SKM-1 (cell line): ENCODE results near the gene BUD31.
"Not testable (repeated sequence)": the region's sequence is repeated elsewhere in the genome, so short reads cannot be mapped to it uniquely, and the experiment has no call there.

ENCODE experiments used
- DNase-seq: peaks from one replicate; lab custom pipeline; 2025; ENCODE audit not compliant: unreplicated experiment; lab: John Stamatoyannopoulos, UW

The BUD31 gene

DNA sequence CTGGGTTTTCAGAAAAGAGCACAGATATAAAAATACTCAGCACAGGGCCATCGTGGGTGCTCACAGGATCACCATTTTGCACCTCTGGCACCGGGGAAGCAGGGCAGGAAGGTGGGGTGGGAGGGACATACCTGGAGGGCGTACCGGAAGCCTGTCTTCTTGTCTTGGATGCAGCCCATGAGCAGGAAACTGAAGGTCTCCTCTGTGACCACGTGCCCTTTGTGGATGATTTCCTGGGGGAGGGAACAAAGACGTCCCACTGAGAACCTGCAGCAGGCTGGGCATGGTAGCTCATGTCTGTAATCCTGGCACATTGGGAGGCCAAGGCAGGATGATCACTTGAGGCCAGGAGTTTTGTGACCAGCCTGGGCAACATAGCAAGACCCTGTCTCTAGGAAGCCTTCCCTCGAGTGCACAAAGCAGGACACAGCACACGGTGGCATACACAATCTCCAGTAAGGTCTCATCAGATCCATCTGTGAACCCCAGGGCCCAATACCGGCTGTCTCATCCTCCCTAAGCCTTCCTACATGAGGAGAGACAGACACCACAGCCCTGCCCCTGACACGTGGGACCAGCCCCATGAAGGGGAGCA lies 20.3 kb downstream of the BUD31 start:
- no peak for DNase-seq

DNA sequence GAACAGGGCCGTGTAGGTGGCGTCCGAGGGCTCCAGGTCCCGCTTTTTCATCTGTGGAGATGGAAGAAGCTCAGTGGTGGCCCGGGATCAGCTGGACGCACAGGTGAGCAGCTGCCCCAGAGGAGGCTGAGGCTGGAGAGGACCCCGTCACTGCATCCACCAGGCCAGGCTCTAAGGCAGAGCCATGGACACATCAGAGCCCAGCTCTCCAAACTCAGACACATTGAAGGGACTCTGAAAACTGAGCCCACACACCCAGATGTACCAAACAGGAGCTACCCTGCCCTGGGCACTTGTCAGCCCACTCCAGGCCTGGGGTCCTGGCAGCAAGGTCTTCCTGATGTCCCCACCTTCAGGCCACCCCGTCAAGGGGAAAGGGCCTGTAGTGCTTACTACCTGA lies 21.0 kb downstream of the BUD31 start:
- DNase-seq: no peak

- DNase-seq: not testable (repeated sequence)
Observed at GRCh38 chr7:99431756-99432540, 23.2 kb downstream of the BUD31 start.

- no peak for DNase-seq
Observed at GRCh38 chr7:99433158-99433557, 24.4 kb downstream of the BUD31 start.

DNA sequence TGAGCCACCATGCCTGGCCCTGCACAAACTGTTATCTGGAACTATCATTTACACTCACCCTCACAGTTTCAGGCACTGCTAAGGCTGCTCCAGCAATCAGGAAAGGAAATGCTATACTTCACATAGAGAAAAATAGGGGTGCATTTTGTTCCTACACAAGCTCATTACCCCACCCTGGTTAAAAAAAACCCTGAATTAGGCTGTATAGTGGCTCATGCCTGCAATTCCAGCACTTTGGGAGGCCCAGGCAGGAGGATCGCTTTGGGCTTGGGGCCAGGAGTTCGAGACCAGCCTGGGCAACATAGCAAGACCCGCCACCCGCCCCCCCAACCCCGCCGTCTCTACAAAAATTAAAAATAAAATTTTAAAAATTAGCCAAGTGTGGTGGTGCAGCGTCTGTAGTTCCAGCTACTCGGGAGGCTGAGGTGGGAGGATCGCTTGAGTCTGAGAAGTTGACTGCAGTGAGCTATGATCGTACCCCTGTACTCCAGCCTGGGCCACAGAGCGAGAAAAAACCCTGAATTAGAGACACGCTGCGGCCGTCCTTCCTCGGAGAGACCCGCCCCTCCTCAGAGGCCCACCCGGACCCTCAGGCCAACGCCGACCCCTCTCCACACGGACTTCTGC lies 29.3 kb downstream of the BUD31 start:
- no peak for DNase-seq

- DNase-seq: peak; percentile 88
Observed at GRCh38 chr7:99438573-99439480, 30.1 kb downstream of the BUD31 start, which contains the start of the genes CPSF4 and PTCD1. Gene CPSF4, plus strand, starts transcription at chr7:99438943. Its CDS starts 140 bp downstream, at chr7:99439083. Gene PTCD1, minus strand, starts transcription at chr7:99438798. Its CDS starts 3,556 bp downstream, at chr7:99435242.

DNA sequence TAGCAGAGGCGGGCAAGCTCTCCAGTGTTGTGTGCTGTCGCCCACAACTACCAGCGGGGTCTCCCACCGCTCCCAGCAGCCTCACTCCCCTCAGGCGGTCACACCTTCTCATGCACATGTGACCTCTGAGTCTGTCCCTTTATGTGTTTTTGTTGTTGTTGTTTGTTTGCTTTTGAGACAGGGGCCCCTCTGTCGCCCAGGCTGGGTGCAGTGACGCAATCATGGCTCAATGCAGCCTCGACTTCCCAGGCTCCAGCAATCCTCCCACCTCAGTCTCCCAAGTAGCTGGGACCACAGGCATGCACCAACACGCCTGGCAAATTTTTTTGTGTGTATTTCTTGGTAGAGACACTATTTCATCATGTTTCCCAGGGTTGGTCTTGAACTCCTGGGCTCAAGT lies 31.4 kb downstream of the BUD31 start:
- no peak for DNase-seq

GRCh38 chr7:99446096-99446495 lies 37.3 kb downstream of the BUD31 start:
- DNase-seq: no peak

- no peak for DNase-seq
Observed at GRCh38 chr7:99447943-99448342, 39.2 kb downstream of the BUD31 start.

DNA sequence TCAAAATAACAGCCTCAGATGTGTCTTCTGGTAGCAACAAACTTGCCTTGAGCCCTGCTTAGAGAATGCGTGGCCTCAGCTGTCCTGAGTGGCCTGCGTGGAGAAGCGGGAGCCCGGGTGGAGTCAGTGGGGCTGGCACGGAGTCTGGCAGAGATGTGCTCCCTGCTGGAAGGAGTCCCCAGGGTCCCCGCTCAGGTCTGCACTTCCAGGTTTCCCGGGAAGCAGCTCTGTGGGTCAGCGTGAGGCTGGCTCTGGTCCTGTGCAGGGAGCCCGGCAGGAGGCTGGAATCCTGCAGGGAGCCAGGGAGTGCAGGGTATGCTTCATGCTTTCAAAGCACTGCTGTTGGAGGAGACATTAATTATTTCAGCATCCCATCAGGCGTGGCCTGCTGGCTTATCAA lies 40.1 kb downstream of the BUD31 start:
- no peak for DNase-seq

DNA sequence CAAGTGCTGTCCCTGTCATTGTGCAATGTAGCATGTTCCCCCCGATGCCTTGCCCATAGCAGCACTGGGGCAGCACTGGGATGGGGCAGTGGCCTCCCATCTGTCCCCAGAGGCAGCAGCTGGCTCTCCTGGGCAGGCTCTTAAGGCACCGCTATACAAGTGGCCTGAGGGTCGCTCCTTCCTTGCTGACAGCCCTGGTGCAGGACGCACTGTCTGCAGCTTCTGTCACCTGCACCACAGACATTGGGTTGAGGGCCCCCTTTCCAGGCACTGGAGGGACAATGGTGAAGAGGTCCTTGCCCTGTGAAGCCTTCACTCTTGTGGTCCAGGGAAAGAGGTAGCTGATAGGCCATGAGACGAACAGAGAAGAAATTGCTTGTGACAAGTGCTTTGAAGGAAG lies 40.6 kb downstream of the BUD31 start:
- no peak for DNase-seq

- DNase-seq: no peak
Observed at GRCh38 chr7:99451936-99452335, 43.2 kb downstream of the BUD31 start.

- DNase-seq: no peak
Observed at GRCh38 chr7:99452541-99452940, 43.8 kb downstream of the BUD31 start.

- DNase-seq: no peak
Observed at GRCh38 chr7:99453105-99453504, 44.3 kb downstream of the BUD31 start.

DNA sequence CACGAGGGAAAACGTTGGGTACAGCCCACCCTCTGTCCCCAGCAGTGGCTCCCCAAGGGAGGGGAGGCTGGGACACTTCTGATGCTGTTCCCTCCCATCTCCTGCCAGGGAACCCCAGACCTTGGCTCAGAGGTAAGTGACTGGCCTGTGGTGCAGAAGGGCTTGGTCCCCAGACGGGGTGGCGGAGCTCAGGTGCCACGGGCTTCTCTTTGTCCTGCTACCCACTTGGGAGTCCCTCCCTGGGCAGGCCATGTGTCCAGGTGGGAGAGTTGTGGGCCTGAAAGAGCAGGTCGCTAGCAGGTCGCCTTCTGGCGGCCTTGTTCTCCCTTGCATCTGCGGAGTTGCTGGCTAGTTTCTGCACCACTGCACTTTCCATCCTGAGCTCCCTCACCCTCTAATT lies 47.1 kb downstream of the BUD31 start:
- no peak for DNase-seq

DNA sequence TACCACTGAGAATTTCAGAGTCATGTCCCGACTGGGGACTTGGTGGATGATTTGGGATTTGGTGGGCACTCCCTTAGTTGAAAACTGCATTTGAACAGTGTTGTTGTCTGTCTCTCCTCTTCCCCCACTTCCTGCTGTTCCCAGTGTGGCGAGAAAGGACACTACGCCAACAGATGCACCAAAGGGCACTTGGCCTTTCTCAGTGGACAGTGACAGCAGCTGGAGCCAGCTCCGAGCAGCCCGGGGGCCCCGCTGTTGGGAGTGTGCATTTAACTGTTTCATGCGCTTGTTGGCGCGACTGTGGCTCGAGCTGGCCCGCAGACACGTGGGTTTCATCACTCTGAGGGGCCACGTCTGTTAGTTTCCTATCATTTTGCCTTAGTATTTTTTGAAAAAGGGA lies 47.5 kb downstream of the BUD31 start:
- no peak for DNase-seq

DNA sequence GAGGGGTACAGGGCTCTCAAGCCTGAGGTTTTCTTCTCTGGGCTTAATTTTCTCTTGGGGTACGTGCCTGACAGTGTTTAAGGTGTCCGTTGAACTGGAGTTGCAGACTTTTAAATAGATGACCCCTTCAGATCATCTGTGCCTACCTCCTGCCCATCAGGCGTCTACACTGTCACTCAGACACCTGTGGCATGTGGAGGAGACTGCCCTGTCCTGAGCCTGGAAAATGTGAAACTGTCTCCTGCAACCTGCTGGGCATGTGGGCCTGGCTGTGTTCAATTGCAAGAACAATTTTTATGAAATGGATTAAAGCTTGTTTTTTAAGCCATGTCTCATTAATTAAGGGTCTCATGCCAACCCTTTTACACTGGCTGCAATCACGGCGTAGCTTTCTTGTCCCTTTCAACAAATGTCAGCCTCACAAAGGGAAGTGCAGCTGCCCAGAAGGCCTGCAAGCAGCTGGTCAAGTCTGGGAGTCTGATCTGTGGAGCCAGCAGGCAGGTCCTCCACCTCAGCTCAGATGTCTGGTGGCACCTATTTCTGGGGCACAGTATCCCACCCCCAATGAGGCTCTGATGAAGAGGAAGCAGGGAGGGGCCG lies 48.4 kb downstream of the BUD31 start:
- DNase-seq: no peak

- DNase-seq: no peak
Observed at GRCh38 chr7:99457650-99458493, 49.1 kb downstream of the BUD31 start.

- DNase-seq: peak; percentile 27
Observed at GRCh38 chr7:99459087-99459486, 50.3 kb downstream of the BUD31 start.

DNA sequence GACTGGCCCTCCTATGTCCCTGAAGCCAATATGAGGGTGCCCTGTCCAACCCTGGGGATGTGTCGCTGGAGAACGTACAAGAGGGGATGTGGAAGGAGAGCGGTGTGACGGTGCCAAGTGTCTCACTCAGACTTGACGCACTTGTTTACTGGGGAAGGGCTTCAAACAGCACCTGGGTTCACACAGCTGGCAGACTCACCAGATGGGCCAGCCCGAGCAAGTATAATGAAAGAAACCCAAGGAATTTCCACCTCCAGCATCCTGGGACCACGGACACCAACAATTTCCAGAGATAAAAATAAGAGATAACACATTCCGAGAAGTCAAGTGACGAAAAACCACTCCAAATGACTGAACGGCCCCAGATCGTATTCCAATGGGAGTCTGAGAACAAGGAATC lies 51.9 kb downstream of the BUD31 start:
- DNase-seq: no peak
